Spinal cord (tissue), 10 donors: ENCODE measurements around the gene KIR2DL1. TPM values are rescaled to one million over a fixed set of nuclear protein-coding genes. Genes with fewer than 3 reads are reported as not detected.
"Not testable (repeated sequence)": the region's sequence is repeated elsewhere in the genome, so short reads cannot be mapped to it uniquely, and the experiment has no call there.

Experiments used
- DNase-seq, 6 donors: peaks; one replicate each; pipeline versions ENCODE4 v3.0.0 to v3.0.0-alpha.2; 2013 to 2015; ENCODE audit warnings: low spot score in 6 of 6, low read depth in 4 of 6
- H3K27ac ChIP-seq: one replicate; pipeline ENCODE4 v1.5.1; 2013; ENCODE audit warnings: low read depth, low read length, control low read depth
- H3K27me3 ChIP-seq: one replicate; pipeline ENCODE4 v1.6.1; 2013; ENCODE audit warnings: low read length; ENCODE audit not compliant: control insufficient read depth, insufficient read depth
- H3K36me3 ChIP-seq: one replicate; pipeline ENCODE4 v1.6.1; 2013; ENCODE audit warnings: low read length; ENCODE audit not compliant: control insufficient read depth, insufficient read depth
- H3K4me1 ChIP-seq: one replicate; pipeline ENCODE4 v1.6.1; 2013; ENCODE audit warnings: low read length; ENCODE audit not compliant: control insufficient read depth, insufficient read depth
- H3K4me3 ChIP-seq: one replicate; pipeline ENCODE4 v1.5.1; 2013; ENCODE audit warnings: low read depth, low read length, control low read depth
- H3K9me3 ChIP-seq: one replicate; pipeline ENCODE4 v1.6.1; 2013; ENCODE audit warnings: low read length; ENCODE audit not compliant: control insufficient read depth, insufficient read depth
- WGBS: methylation state at CpG from one replicate; pipeline ENCODE4 v1.1.5; 2013; ENCODE audit warnings: missing lambda C conversion rate; ENCODE audit not compliant: insufficient coverage; 5-methylcytosine and 5-hydroxymethylcytosine counted together
- polyA plus RNA-seq, 2 donors: library from polyadenylated mRNA; unstranded; fragments of 120-200 nt; gene quantifications; one replicate each; pipeline ENCODE4 v1.2.1, GENCODE V29; 2013; ENCODE audit not compliant: insufficient read length in 2 of 2
- small RNA-seq: library from RNA; depleted of rRNA; stranded (forward); fragments of <200 nt; gene quantifications from one replicate; pipeline ENCODE3, GENCODE V24; 2014; ENCODE audit warnings: low replicate concordance
- total RNA-seq, 2 donors: library from RNA; depleted of rRNA in 1 of 2; stranded (reverse); fragments of 120-200 nt in 1 of 2; fragments of >200 nt in 1 of 2; gene quantifications; one replicate each; pipeline versions ENCODE4 v1.2.3 to v1.2.4, GENCODE V29; 2013 to 2014
- donor health status: healthy.

The KIR2DL1 gene
- total and polyA plus RNA-seq, 4 donors: not detected

DNA sequence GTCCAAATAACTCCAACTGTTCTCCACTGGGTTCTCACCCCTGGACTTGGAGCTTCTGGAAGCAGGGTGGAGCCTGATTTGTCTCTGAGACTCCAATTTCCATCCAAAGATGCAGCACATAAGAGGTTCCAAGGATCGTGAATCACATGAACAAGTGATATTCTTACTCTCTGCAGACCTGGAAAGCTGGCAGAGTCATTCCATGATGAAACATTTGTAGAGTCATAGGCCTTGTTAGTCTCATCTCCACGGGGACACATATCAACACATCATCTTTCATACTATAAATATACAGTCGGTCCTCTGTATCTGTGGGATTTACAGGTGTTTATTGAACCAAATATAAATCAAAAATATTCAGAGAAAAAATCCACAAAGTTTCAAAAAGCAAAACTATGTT lies 45.0 kb downstream of the KIR2DL1 start:
- H3K36me3 ChIP-seq, DNase-seq, H3K4me1 ChIP-seq, H3K27me3 ChIP-seq, H3K4me3 ChIP-seq, H3K27ac ChIP-seq, H3K9me3 ChIP-seq: not testable (repeated sequence)
- no CpG with 5 or more reads among the region's 3 CpGs for WGBS

DNA sequence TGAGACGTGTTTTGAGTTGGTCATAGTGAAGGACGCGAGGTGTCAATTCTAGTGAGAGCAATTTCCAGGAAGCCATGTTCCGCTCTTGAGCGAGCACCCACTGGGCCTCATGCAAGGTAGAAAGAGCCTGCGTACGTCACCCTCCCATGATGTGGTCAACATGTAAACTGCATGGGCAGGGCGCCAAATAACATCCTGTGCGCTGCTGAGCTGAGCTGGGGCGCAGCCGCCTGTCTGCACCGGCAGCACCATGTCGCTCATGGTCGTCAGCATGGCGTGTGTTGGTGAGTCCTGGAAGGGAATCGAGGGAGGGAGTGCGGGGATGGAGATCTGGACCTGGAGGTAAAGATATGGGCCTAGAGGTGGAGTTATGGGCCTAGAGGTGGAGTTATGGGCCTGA lies 46.7 kb downstream of the KIR2DL1 start, which contains the start of gene KIR3DL1:
TSS of gene KIR3DL1 (plus strand) at position 218 of the 400 bp plus-strand sequence.
- H3K9me3 ChIP-seq, H3K27ac ChIP-seq, H3K27me3 ChIP-seq, H3K4me1 ChIP-seq, DNase-seq, H3K4me3 ChIP-seq, H3K36me3 ChIP-seq: not testable (repeated sequence)
- 82% methylated on average over 10 of the region's 17 CpGs for WGBS

DNA sequence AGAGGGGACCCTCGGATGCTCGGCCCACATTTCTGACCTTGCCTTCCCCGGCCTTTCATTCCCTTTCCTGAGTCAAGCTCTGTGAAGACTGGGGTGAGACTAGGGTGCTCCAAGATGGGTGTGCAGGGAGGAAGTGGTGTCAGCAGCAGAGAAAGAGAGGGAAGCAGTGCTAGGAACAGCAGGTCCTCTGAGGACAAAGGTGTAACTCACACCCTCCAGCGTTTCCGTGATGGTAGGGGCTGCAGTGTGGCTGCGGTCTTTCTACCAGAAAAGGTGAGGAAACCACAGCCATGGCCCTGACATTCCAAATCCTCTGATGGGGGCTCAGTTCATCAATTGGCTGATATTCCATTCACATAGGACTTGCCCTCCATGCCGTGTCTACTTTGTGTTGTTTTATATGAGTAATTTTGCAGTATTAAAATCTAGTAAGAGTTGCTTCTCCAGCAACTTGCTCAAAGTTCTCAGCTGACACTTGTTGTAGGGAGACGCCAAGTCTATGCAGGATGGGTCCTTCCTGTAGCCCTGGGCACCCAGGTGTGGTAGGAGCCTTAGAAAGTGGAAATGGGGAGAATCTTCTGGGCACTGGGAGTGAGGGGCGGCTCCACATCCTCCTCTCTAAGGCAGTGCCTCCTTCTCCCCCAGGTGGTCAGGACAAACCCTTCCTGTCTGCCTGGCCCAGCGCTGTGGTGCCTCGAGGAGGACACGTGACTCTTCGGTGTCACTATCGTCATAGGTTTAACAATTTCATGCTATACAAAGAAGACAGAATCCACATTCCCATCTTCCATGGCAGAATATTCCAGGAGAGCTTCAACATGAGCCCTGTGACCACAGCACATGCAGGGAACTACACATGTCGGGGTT lies 48.3 kb downstream of the KIR2DL1 start:
- WGBS: 78% methylated on average over 10 of the region's 15 CpGs
- H3K27me3 ChIP-seq: no peaks in the 10 kb centered on the region
- DNase-seq: no peak
- H3K36me3 ChIP-seq: no peaks in the 10 kb centered on the region
- no peak overlapping the region for H3K4me3 ChIP-seq
- no peak overlapping the region for H3K27ac ChIP-seq
- H3K9me3 ChIP-seq: no peaks in the 10 kb centered on the region
- no peaks in the 10 kb centered on the region for H3K4me1 ChIP-seq

- H3K27ac ChIP-seq, H3K4me1 ChIP-seq, H3K4me3 ChIP-seq, H3K36me3 ChIP-seq, H3K27me3 ChIP-seq, H3K9me3 ChIP-seq, DNase-seq: not testable (repeated sequence)
- WGBS: no CpG with 5 or more reads among the region's 4 CpGs
These were observed 54.8 kb downstream of the KIR2DL1 start for GRCh38 chr19:54824416-54824815.

- H3K9me3 ChIP-seq, DNase-seq, H3K36me3 ChIP-seq, H3K27ac ChIP-seq, H3K27me3 ChIP-seq, H3K4me3 ChIP-seq, H3K4me1 ChIP-seq: not testable (repeated sequence)
- WGBS: 71% methylated on average over 4 of the region's 7 CpGs
These were observed 55.7 kb downstream of the KIR2DL1 start for GRCh38 chr19:54825326-54825725.

DNA sequence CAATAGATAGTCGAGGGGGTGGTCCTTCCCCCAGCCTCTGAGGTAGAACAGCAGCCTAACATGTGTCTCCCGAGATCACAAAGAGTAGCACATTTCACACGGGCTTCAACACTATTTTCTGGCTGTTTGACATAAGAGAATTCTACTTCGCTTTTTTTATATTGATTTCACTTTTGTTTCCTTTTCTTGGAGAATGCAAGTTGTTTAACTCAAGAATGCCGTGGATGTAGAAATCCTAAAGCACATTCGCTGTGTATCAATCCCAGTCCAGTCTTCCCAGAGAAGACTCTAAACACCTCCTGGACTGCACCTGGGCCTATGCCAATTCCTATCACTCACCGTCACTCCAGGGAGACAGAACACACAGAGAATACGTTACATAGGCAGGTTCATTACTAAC lies 58.5 kb downstream of the KIR2DL1 start:
- H3K27ac ChIP-seq, H3K9me3 ChIP-seq, H3K27me3 ChIP-seq, DNase-seq, H3K4me1 ChIP-seq, H3K36me3 ChIP-seq, H3K4me3 ChIP-seq: not testable (repeated sequence)
- WGBS: no CpG with 5 or more reads among the region's 8 CpGs

DNA sequence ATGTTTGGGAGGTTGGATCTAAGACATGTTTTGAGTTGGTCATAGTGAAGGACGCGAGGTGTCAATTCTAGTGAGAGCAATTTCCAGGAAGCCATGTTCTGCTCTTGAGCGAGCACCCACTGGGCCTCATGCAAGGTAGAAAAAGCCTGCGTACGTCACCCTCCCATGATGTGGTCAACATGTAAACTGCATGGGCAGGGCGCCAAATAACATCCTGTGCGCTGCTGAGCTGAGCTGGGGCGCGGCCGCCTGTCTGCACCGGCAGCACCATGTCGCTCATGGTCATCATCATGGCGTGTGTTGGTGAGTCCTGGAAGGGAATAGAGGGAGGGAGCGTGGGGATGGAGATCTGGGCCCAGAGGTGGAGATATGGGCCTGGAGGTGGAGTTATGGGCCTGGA lies 62.9 kb downstream of the KIR2DL1 start, which contains the start of gene KIR2DS4:
TSS of gene KIR2DS4 (plus strand) at position 181 of the 400 bp plus-strand sequence.
- H3K4me3 ChIP-seq, H3K9me3 ChIP-seq, DNase-seq, H3K36me3 ChIP-seq, H3K4me1 ChIP-seq, H3K27me3 ChIP-seq, H3K27ac ChIP-seq: not testable (repeated sequence)
- WGBS: 91% methylated on average over 9 of the region's 14 CpGs

Small RNAs within 50 kb of the gene (small RNA-seq; reads per million reads assigned to genes)
- not detected for gene KIR3DP1

Other genes starting within 250 kb of the KIR2DL1 start
- gene LILRA2, start 196.0 kb upstream of the KIR2DL1 start, total RNA-seq: 1 to 10 TPM in 1 of 2 donors, under 1 TPM in 1; 0.99 to 1.3 TPM
- gene LILRA2, start 196.0 kb upstream of the KIR2DL1 start, polyA plus RNA-seq: 1 to 10 TPM; 1.5 to 1.8 TPM
- under 1 TPM; 0.83 to 0.99 TPM for gene LILRA1, start 176.2 kb upstream of the KIR2DL1 start, total RNA-seq
- 1 to 10 TPM in 1 of 2 donors, under 1 TPM in 1; 0.72 to 1.4 TPM for gene LILRA1, start 176.2 kb upstream of the KIR2DL1 start, polyA plus RNA-seq
- 1 to 10 TPM in 1 of 2 donors, under 1 TPM in 1; 0.66 to 1.1 TPM for gene LILRB1, start 139.3 kb upstream of the KIR2DL1 start, total RNA-seq
- gene LILRB1, start 139.3 kb upstream of the KIR2DL1 start, polyA plus RNA-seq: 1 to 10 TPM; 2.0 to 3.2 TPM
- 1 to 10 TPM; 3.5 to 4.9 TPM for gene LILRB4, start 106.8 kb upstream of the KIR2DL1 start, total RNA-seq
- 10 to 100 TPM; 11.8 to 15.5 TPM for gene LILRB4, start 106.8 kb upstream of the KIR2DL1 start, polyA plus RNA-seq
- not detected for gene KIR3DL3, start 45.4 kb upstream of the KIR2DL1 start, total RNA-seq
- not detected for gene KIR3DL3, start 45.4 kb upstream of the KIR2DL1 start, polyA plus RNA-seq
- not detected for gene KIR2DL3, start 31.3 kb upstream of the KIR2DL1 start, total RNA-seq
- gene KIR2DL3, start 31.3 kb upstream of the KIR2DL1 start, polyA plus RNA-seq: not detected
- gene KIR2DL4, start 33.8 kb downstream of the KIR2DL1 start, total RNA-seq: not detected
- not detected for gene KIR2DL4, start 33.8 kb downstream of the KIR2DL1 start, polyA plus RNA-seq
- not detected for gene KIR3DL1, start 46.7 kb downstream of the KIR2DL1 start, total RNA-seq
- gene KIR3DL1, start 46.7 kb downstream of the KIR2DL1 start, polyA plus RNA-seq: under 1 TPM in 1 of 2 donors, not detected in 1; 0.16 TPM
- gene KIR2DS4, start 62.9 kb downstream of the KIR2DL1 start, total RNA-seq: not detected
- gene KIR2DS4, start 62.9 kb downstream of the KIR2DL1 start, polyA plus RNA-seq: not detected
- not detected for gene KIR3DL2, start 80.7 kb downstream of the KIR2DL1 start, total RNA-seq
- gene KIR3DL2, start 80.7 kb downstream of the KIR2DL1 start, polyA plus RNA-seq: not detected
- 1 to 10 TPM in 1 of 2 donors, not detected in 1; 9.1 TPM for gene FCAR, start 104.4 kb downstream of the KIR2DL1 start, total RNA-seq
- under 1 TPM in 1 of 2 donors, not detected in 1; 0.18 TPM for gene FCAR, start 104.4 kb downstream of the KIR2DL1 start, polyA plus RNA-seq
- under 1 TPM in 1 of 2 donors, not detected in 1; 0.17 TPM for gene NCR1, start 136.4 kb downstream of the KIR2DL1 start, total RNA-seq
- gene NCR1, start 136.4 kb downstream of the KIR2DL1 start, polyA plus RNA-seq: under 1 TPM in 1 of 2 donors, not detected in 1; 0.14 TPM
- not detected for gene NLRP7, start 177.7 kb downstream of the KIR2DL1 start, total RNA-seq
- gene NLRP7, start 177.7 kb downstream of the KIR2DL1 start, polyA plus RNA-seq: not detected
- 1 to 10 TPM; 6.3 to 7.2 TPM for gene NLRP2, start 196.6 kb downstream of the KIR2DL1 start, total RNA-seq
- 1 to 10 TPM; 3.4 to 9.2 TPM for gene NLRP2, start 196.6 kb downstream of the KIR2DL1 start, polyA plus RNA-seq